Measurements from ENCODE around the gene TTN.

TTN gene

DNA sequence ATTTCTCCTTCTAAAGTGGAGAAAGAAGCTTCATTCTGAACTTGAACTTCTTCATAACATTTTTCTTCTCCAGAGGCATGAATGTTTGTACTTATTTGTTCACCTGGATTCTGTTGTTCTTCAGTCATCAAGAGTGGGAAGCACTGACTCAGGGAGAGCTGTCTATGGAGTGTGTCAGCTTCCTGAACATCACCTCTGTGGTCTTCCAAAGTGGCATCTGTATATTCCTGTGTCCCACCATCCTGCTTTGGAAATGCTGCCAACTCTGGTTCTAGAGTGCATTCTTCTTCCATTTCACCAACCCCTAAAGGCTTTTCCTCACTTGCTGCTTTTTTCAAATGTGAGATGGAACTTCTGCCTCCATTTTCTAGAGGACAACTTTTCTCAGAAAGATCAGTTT lies 59.5 kb downstream of the TTN start:
- H3K27me3 ChIP-seq (ENCODE audit: control insufficient read depth in 1 of 2, insufficient read depth in 2 of 2, low read length in 2 of 2), result no peaks in the 10 kb centered on the region
- no peak overlapping the region for H3K4me3 ChIP-seq (ENCODE audit: low read length in 2 of 2)
- H3K36me3 ChIP-seq (ENCODE audit: control insufficient read depth in 2 of 2, insufficient read depth in 2 of 2, low read length in 2 of 2), result no peaks in the 10 kb centered on the region

DNA sequence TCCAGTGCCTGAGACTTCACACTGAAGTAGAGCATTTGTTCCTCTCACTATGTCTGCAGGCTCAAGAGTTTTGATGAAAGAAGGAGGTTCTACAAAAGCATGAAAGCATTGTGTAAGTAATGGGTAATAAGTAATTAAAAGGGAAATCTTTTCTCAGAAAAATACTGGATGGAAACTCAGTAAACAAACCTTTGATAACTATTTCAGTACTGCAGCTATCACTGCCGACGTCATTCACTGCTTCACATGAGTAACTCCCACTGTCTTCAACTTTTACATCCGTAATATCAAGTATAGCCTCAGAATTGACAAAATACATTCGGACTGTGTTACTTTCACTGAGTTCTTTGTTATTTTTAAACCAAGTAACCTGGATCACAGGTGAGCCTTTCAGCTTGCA lies 72.7 kb downstream of the TTN start:
- no peaks in the 10 kb centered on the region for H3K36me3 ChIP-seq (ENCODE audit: control insufficient read depth in 2 of 2, insufficient read depth in 2 of 2, low read length in 2 of 2)
- H3K4me1 ChIP-seq (ENCODE audit: control insufficient read depth, insufficient read depth, low read length), result no peaks in the 10 kb centered on the region
- no peak overlapping the region for H3K27ac ChIP-seq (ENCODE audit: low read length)
- no peak overlapping the region for H3K4me3 ChIP-seq (ENCODE audit: low read length in 2 of 2)
- no peaks in the 10 kb centered on the region for H3K27me3 ChIP-seq (ENCODE audit: control insufficient read depth in 1 of 2, insufficient read depth in 2 of 2, low read length in 2 of 2)
- H3K9ac ChIP-seq (ENCODE audit: low read length in 2 of 2), result no peak overlapping the region
- no peaks in the 10 kb centered on the region for H3K9me3 ChIP-seq (ENCODE audit: control insufficient read depth in 2 of 2, low read length in 2 of 2)

More for the DNA sequence above, 59.5 kb downstream of the TTN start:
- no peaks in the 10 kb centered on the region for H3K4me1 ChIP-seq (ENCODE audit: control insufficient read depth, insufficient read depth, low read length)
- H3K9me3 ChIP-seq (ENCODE audit: control insufficient read depth in 2 of 2, low read length in 2 of 2), result no peaks in the 10 kb centered on the region
- no peak overlapping the region for H3K27ac ChIP-seq (ENCODE audit: low read length)
- no peak overlapping the region for H3K9ac ChIP-seq (ENCODE audit: low read length in 2 of 2)

DNA sequence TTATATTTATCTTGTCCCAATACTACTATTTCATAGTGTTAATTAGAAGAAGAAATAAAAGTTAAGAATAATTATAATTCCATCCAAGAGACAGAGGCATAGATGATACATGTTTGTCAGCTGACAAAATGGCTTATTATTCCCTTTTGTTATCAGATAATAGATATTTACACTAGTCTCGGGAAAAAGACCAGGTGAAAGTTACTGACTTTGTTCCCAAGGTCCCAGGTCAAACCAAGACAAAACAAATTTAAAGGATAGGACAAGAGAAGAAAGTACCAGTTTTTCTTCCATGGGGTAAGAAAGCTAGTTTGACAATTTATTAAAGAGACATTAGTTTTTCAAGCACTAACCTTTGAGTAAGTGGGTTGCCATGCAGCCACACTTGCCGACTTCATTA lies 73.2 kb downstream of the TTN start:
- no peaks in the 10 kb centered on the region for H3K4me1 ChIP-seq (ENCODE audit: control insufficient read depth, insufficient read depth, low read length)
- no peaks in the 10 kb centered on the region for H3K9me3 ChIP-seq (ENCODE audit: control insufficient read depth in 2 of 2, low read length in 2 of 2)
- H3K36me3 ChIP-seq (ENCODE audit: control insufficient read depth in 2 of 2, insufficient read depth in 2 of 2, low read length in 2 of 2), result no peaks in the 10 kb centered on the region
- no peak overlapping the region for H3K4me3 ChIP-seq (ENCODE audit: low read length in 2 of 2)
- no peaks in the 10 kb centered on the region for H3K27me3 ChIP-seq (ENCODE audit: control insufficient read depth in 1 of 2, insufficient read depth in 2 of 2, low read length in 2 of 2)
- H3K9ac ChIP-seq (ENCODE audit: low read length in 2 of 2), result no peak overlapping the region
- no peak overlapping the region for H3K27ac ChIP-seq (ENCODE audit: low read length)

DNA sequence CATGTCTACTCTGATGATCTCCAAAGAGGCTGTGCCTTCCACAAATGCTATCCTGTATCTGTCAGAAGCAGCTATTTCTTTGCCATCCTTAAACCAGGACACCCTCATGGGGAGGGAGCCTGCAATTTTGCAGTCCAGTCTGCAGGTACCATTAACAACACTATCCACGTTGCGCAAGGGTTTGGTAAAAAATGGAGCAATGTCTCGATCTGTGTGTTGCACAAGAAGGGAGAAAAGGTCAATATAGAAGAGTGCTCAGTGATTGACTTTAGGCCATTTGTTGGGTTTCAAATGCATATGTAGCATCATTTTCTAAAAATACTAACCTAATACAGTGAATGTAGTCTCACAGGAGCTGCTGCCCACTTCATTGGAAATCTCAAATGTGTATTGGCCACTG lies 74.3 kb downstream of the TTN start:
- no peak overlapping the region for H3K4me3 ChIP-seq (ENCODE audit: low read length in 2 of 2)
- no peak overlapping the region for H3K9ac ChIP-seq (ENCODE audit: low read length in 2 of 2)
- H3K27me3 ChIP-seq (ENCODE audit: control insufficient read depth in 1 of 2, insufficient read depth in 2 of 2, low read length in 2 of 2), result no peaks in the 10 kb centered on the region
- no peaks in the 10 kb centered on the region for H3K9me3 ChIP-seq (ENCODE audit: control insufficient read depth in 2 of 2, low read length in 2 of 2)
- no peaks in the 10 kb centered on the region for H3K4me1 ChIP-seq (ENCODE audit: control insufficient read depth, insufficient read depth, low read length)
- H3K27ac ChIP-seq (ENCODE audit: low read length), result no peak overlapping the region
- no peaks in the 10 kb centered on the region for H3K36me3 ChIP-seq (ENCODE audit: control insufficient read depth in 2 of 2, insufficient read depth in 2 of 2, low read length in 2 of 2)

DNA sequence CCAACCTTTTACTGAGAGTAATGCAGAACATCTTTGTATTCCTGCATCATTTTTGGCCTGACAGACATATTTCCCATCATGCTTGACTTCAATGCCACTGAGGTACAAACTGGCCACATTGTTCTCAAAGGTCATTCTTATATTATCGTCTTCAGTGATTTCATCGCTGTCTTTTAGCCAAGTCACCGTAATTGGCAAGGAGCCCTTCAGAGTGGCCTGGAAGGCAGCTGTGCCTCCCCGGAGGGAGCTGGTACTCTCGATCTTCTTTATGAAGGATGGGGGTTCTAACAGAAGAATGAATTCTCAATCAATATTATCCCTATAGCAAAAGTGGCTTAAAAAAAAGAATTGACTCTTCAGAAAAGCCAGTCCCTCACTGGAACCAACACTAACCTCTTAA lies 75.9 kb downstream of the TTN start:
- Histone ChIP-seq H3K27ac (ENCODE audit: low read length) (no peak overlapping the region), H3K4me3 (ENCODE audit: low read length in 2 of 2) (no peak overlapping the region), H3K27me3 (ENCODE audit: control insufficient read depth in 1 of 2, insufficient read depth in 2 of 2, low read length in 2 of 2) (no peaks in the 10 kb centered on the region), H3K9me3 (ENCODE audit: control insufficient read depth in 2 of 2, low read length in 2 of 2) (no peaks in the 10 kb centered on the region), H3K9ac (ENCODE audit: low read length in 2 of 2) (no peak overlapping the region), H3K36me3 (ENCODE audit: control insufficient read depth in 2 of 2, insufficient read depth in 2 of 2, low read length in 2 of 2) (no peaks in the 10 kb centered on the region), H3K4me1 (ENCODE audit: control insufficient read depth, insufficient read depth, low read length) (no peaks in the 10 kb centered on the region)

DNA sequence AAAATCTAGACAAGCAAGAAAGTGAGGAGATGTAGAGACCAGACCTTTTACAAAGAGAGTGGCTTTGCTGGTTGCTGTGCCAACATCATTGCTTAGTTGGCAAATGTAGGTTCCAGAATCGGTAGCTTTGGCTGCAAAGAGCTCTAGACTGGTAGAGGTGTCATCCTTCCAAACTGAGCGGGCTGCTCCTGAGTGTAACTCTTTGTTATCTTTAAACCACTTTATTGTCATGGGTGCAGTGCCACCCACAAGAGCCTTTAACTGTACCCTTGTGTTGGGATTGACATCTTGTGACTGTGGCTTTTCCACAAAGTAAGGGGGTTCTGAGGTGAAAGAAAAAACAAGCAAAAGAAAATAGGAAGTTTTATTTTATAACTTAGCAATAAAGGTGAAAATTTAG lies 77.2 kb downstream of the TTN start:
- no peak overlapping the region for H3K27ac ChIP-seq (ENCODE audit: low read length)
- no peaks in the 10 kb centered on the region for H3K27me3 ChIP-seq (ENCODE audit: control insufficient read depth in 1 of 2, insufficient read depth in 2 of 2, low read length in 2 of 2)
- H3K4me3 ChIP-seq (ENCODE audit: low read length in 2 of 2), result no peak overlapping the region
- no peaks in the 10 kb centered on the region for H3K4me1 ChIP-seq (ENCODE audit: control insufficient read depth, insufficient read depth, low read length)
- H3K9ac ChIP-seq (ENCODE audit: low read length in 2 of 2), result no peak overlapping the region
- no peaks in the 10 kb centered on the region for H3K9me3 ChIP-seq (ENCODE audit: control insufficient read depth in 2 of 2, low read length in 2 of 2)
- H3K36me3 ChIP-seq (ENCODE audit: control insufficient read depth in 2 of 2, insufficient read depth in 2 of 2, low read length in 2 of 2), result no peaks in the 10 kb centered on the region

DNA sequence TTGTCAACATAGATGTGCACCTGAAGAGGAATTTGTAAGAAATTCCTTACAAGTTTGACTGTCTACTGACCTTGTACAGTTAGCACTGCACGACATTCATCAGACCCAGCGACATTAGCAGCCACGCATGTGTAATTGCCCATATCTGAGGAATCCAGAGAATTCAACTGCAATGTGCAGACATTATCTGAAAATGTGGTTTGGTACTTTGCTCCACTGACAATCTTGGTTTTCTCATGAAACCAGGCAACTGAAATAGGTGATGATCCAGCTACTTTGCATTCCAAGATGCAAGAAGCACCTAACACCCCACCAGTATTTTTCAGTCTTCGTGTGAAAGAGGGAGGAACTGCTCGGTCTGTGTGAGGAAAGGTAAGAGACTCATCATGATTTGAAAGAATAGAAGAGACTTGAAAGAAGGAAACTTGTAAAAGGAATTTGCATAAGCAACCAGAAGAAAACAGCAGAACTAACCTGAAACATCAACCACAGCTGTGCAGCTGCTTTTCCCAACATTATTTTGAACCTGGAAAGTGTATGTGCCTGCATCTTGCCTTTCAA lies 83.4 kb downstream of the TTN start:
- Histone ChIP-seq H3K27ac (ENCODE audit: low read length) (no peak overlapping the region), H3K4me1 (ENCODE audit: control insufficient read depth, insufficient read depth, low read length) (no peaks in the 10 kb centered on the region), H3K27me3 (ENCODE audit: control insufficient read depth in 1 of 2, insufficient read depth in 2 of 2, low read length in 2 of 2) (no peaks in the 10 kb centered on the region), H3K4me3 (ENCODE audit: low read length in 2 of 2) (no peak overlapping the region), H3K36me3 (ENCODE audit: control insufficient read depth in 2 of 2, insufficient read depth in 2 of 2, low read length in 2 of 2) (no peaks in the 10 kb centered on the region), H3K9ac (ENCODE audit: low read length in 2 of 2) (no peak overlapping the region), H3K9me3 (ENCODE audit: control insufficient read depth in 2 of 2, low read length in 2 of 2) (peaks cover 0 to 7% of the 10 kb centered on the region in 2 donors)

DNA sequence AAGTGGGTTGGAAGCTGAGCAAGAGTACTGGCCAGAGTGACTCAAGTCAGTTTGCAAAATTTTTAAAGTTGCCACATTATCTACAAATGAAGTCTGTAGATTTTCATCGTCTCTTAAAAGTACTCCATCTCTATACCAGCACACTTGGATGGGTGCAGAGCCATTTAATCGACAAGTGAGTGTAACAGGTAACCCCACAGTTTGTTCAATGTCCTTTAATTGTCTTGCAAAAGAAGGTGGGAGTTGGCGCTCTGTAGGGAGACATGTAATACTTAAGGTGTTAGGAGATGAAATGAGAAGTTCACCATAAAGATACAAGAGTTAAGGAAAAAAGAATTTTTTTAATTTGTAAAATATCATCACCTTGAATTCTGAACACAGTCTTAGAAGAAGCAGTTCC lies 84.9 kb downstream of the TTN start:
- Histone ChIP-seq H3K27ac (ENCODE audit: low read length) (no peak overlapping the region), H3K4me1 (ENCODE audit: control insufficient read depth, insufficient read depth, low read length) (no peaks in the 10 kb centered on the region), H3K9me3 (ENCODE audit: control insufficient read depth in 2 of 2, low read length in 2 of 2) (peaks cover 0 to 7% of the 10 kb centered on the region in 2 donors), H3K4me3 (ENCODE audit: low read length in 2 of 2) (no peak overlapping the region), H3K36me3 (ENCODE audit: control insufficient read depth in 2 of 2, insufficient read depth in 2 of 2, low read length in 2 of 2) (no peaks in the 10 kb centered on the region), H3K9ac (ENCODE audit: low read length in 2 of 2) (no peak overlapping the region), H3K27me3 (ENCODE audit: control insufficient read depth in 1 of 2, insufficient read depth in 2 of 2, low read length in 2 of 2) (no peaks in the 10 kb centered on the region)

DNA sequence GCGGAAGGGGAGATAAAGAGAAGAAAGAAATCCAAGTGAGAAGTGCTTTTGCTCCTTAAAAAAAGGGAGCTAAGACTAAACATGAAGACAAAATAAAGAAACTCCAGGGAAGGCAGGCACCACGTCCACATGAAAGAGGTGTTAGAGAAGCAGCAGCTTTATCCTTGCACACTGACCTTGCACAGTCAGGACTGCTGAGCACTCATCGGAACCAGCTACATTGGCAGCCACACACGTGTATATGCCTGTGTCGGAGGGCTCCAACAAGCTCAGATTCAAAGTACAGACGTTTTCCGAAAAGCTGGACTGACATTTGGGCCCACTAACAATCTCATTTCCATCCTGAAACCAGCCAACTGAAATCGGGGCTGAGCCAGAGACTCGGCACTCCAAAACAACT lies 88.2 kb downstream of the TTN start:
- H3K27me3 ChIP-seq (ENCODE audit: control insufficient read depth in 1 of 2, insufficient read depth in 2 of 2, low read length in 2 of 2), result no peaks in the 10 kb centered on the region
- no peak overlapping the region for H3K4me3 ChIP-seq (ENCODE audit: low read length in 2 of 2)
- H3K9me3 ChIP-seq (ENCODE audit: control insufficient read depth in 2 of 2, low read length in 2 of 2), result peaks cover 2 to 4% of the 10 kb centered on the region in 2 donors
- H3K4me1 ChIP-seq (ENCODE audit: control insufficient read depth, insufficient read depth, low read length), result no peaks in the 10 kb centered on the region
- no peaks in the 10 kb centered on the region for H3K36me3 ChIP-seq (ENCODE audit: control insufficient read depth in 2 of 2, insufficient read depth in 2 of 2, low read length in 2 of 2)
- no peak overlapping the region for H3K27ac ChIP-seq (ENCODE audit: low read length)
- no peak overlapping the region for H3K9ac ChIP-seq (ENCODE audit: low read length in 2 of 2)

DNA sequence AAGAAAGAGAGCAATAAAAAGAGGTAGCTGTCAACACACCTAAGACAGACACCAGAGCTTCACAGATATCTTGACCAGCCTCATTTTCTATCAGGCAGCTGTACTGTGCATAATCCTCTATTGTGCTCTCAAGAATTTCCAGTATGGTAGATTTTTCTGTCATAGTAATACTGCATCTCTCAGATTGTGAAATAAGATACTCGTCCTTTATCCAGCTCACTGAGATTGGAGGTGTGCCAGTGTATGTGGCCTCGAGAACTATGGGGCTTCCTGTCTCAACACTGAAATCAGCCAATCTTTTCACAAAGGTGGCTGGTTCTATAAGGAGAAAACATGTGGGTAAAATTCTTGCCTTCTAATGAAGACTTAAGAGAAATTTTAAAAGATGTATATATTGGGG lies 88.9 kb downstream of the TTN start:
- Histone ChIP-seq H3K36me3 (ENCODE audit: control insufficient read depth in 2 of 2, insufficient read depth in 2 of 2, low read length in 2 of 2) (no peaks in the 10 kb centered on the region), H3K9me3 (ENCODE audit: control insufficient read depth in 2 of 2, low read length in 2 of 2) (peaks cover 0 to 2% of the 10 kb centered on the region in 2 donors), H3K4me3 (ENCODE audit: low read length in 2 of 2) (no peak overlapping the region), H3K27ac (ENCODE audit: low read length) (no peak overlapping the region), H3K9ac (ENCODE audit: low read length in 2 of 2) (no peak overlapping the region), H3K4me1 (ENCODE audit: control insufficient read depth, insufficient read depth, low read length) (no peaks in the 10 kb centered on the region), H3K27me3 (ENCODE audit: control insufficient read depth in 1 of 2, insufficient read depth in 2 of 2, low read length in 2 of 2) (no peaks in the 10 kb centered on the region)

DNA sequence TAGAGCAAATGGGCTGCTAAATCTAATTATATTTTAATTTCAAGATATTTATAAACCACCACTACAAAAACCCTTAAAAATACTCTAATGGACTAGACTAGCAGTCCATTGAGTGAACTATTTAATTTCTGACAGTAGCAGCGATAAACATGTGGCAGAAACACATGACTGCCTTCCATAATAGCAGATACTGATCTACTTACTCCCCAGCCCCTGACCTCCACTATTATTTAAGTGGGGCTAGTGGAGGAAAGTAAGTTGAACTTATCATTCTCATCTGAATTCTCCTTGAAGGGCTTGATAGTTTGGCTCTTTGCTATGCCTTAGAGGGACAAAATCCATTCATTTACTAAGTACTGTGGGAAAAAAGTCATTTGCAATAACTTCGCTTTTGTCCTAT lies 90.8 kb downstream of the TTN start:
- Histone ChIP-seq H3K36me3 (ENCODE audit: control insufficient read depth in 2 of 2, insufficient read depth in 2 of 2, low read length in 2 of 2) (no peaks in the 10 kb centered on the region), H3K9ac (ENCODE audit: low read length in 2 of 2) (no peak overlapping the region), H3K27ac (ENCODE audit: low read length) (no peak overlapping the region), H3K4me1 (ENCODE audit: control insufficient read depth, insufficient read depth, low read length) (no peaks in the 10 kb centered on the region), H3K27me3 (ENCODE audit: control insufficient read depth in 1 of 2, insufficient read depth in 2 of 2, low read length in 2 of 2) (no peaks in the 10 kb centered on the region), H3K4me3 (ENCODE audit: low read length in 2 of 2) (no peak overlapping the region), H3K9me3 (ENCODE audit: control insufficient read depth in 2 of 2, low read length in 2 of 2) (peaks cover 0 to 2% of the 10 kb centered on the region in 2 donors)
